Osteocyte (in vitro differentiated cells): ENCODE results near the gene SETD7. TPM values are rescaled to one million over a fixed set of nuclear protein-coding genes. Genes with fewer than 3 reads are reported as not detected.

Experiments used
- DNase-seq: peaks from one replicate; pipeline ENCODE4 v3.0.0; 2021; ENCODE audit warnings: mixed read lengths; ENCODE audit not compliant: unreplicated experiment; ENCODE audit errors: extremely low spot score
- H3K27ac Mint-ChIP-seq: one replicate; pipeline ENCODE4 v1.8.0; 2021; ENCODE audit warnings: mild to moderate bottlenecking, mixed read lengths; ENCODE audit not compliant: unreplicated experiment
- H3K27me3 Mint-ChIP-seq: one replicate; pipeline ENCODE4 v1.8.0; 2021; ENCODE audit warnings: mixed read lengths; ENCODE audit not compliant: unreplicated experiment
- H3K36me3 Mint-ChIP-seq: one replicate; pipeline ENCODE4 v1.8.0; 2021; ENCODE audit warnings: mixed read lengths; ENCODE audit not compliant: unreplicated experiment
- H3K4me1 Mint-ChIP-seq: one replicate; pipeline ENCODE4 v1.8.0; 2021; ENCODE audit warnings: mixed read lengths; ENCODE audit not compliant: unreplicated experiment
- H3K4me3 Mint-ChIP-seq: one replicate; pipeline ENCODE4 v1.8.0; 2021; ENCODE audit warnings: mild to moderate bottlenecking, moderate library complexity, mixed read lengths; ENCODE audit not compliant: unreplicated experiment
- H3K9me3 Mint-ChIP-seq: one replicate; pipeline ENCODE4 v1.8.0; 2021; ENCODE audit warnings: mixed read lengths; ENCODE audit not compliant: unreplicated experiment
- total RNA-seq: library from RNA; stranded (reverse); gene quantifications from 2 replicates; pipeline ENCODE4 v1.2.1, GENCODE V29; 2021
- TF ChIP-seq, protein P1 (sequence below): fragments of 200-600 bp; sonication (generic); IDR thresholded peaks from 2 replicates; pipeline ENCODE4 v1.5.0; 2021; ENCODE audit warnings: antibody characterized with exemption, mild to moderate bottlenecking, moderate library complexity

SETD7 gene
- total RNA-seq, 1 donor from 2014 or later: 44.2 TPM

DNA sequence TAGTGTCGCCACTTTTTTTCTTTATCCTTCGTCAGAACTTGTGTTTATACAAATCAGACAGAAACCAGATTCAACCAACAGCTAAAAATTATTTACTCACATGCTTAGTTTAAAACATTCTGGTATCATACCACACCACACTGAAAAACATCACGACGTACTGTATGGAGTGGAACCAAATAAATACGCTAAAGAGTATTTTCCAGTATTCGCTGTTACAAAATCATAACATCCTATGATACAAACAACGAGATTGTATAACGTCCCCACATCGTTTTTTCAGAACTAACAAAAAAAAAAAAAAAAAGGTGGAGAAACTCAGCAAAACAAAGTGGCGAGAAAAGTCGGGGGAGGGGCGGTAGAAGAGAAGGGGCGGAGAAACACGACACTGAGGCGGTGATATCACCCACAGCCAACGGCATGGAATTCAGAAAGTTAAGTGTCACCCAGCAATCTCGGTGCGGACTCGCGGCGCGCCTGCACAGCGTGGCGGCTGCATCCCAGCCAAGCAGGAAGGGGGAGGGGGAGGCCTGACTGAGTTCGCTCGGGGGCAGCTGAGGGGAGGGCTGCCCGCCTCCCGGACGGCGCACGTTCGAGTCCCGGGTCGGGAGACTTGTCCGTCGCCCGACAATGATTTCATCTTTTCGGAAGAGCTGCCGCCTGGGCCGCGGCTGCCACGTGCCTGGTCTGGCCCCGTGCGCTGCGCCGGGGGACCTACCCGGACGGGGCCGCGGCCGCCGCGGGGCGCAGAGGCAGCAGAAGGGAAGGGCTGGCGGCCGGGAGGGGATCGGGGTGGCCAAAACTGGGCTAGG lies 920 bp downstream of the SETD7 start:
- H3K27me3 Mint-ChIP-seq: peaks cover 9% of the 10 kb centered on the region
- TF ChIP-seq, protein P1, sequence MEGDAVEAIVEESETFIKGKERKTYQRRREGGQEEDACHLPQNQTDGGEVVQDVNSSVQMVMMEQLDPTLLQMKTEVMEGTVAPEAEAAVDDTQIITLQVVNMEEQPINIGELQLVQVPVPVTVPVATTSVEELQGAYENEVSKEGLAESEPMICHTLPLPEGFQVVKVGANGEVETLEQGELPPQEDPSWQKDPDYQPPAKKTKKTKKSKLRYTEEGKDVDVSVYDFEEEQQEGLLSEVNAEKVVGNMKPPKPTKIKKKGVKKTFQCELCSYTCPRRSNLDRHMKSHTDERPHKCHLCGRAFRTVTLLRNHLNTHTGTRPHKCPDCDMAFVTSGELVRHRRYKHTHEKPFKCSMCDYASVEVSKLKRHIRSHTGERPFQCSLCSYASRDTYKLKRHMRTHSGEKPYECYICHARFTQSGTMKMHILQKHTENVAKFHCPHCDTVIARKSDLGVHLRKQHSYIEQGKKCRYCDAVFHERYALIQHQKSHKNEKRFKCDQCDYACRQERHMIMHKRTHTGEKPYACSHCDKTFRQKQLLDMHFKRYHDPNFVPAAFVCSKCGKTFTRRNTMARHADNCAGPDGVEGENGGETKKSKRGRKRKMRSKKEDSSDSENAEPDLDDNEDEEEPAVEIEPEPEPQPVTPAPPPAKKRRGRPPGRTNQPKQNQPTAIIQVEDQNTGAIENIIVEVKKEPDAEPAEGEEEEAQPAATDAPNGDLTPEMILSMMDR: no peak
- no peaks in the 10 kb centered on the region for H3K36me3 Mint-ChIP-seq
- peak overlapping the region; percentile 92 for H3K27ac Mint-ChIP-seq
- no peaks in the 10 kb centered on the region for H3K9me3 Mint-ChIP-seq
- DNase-seq: peak; percentile 94
- H3K4me1 Mint-ChIP-seq: peaks cover 51% of the 10 kb centered on the region
- H3K4me3 Mint-ChIP-seq: peak overlapping the region; percentile 92

DNA sequence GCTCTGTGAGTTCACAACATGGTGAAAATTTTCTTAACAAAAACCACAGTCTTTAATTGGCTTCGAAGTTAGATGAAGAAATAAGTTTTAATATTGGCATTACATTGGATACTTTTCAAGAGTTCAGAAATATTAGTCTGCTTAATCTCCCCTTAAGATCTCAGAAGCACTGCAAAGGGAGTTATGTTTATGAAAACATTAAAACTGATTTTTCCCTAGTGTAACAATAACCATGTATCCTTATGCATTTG lies 1.5 kb downstream of the SETD7 start:
- peaks cover 52% of the 10 kb centered on the region for H3K4me1 Mint-ChIP-seq
- no peak for DNase-seq
- TF ChIP-seq, protein P1: no peak
- peak overlapping the region; percentile 92 for H3K27ac Mint-ChIP-seq
- H3K4me3 Mint-ChIP-seq: peak overlapping the region; percentile 92
- H3K27me3 Mint-ChIP-seq: peaks cover 9% of the 10 kb centered on the region
- H3K36me3 Mint-ChIP-seq: no peaks in the 10 kb centered on the region
- no peaks in the 10 kb centered on the region for H3K9me3 Mint-ChIP-seq

DNA sequence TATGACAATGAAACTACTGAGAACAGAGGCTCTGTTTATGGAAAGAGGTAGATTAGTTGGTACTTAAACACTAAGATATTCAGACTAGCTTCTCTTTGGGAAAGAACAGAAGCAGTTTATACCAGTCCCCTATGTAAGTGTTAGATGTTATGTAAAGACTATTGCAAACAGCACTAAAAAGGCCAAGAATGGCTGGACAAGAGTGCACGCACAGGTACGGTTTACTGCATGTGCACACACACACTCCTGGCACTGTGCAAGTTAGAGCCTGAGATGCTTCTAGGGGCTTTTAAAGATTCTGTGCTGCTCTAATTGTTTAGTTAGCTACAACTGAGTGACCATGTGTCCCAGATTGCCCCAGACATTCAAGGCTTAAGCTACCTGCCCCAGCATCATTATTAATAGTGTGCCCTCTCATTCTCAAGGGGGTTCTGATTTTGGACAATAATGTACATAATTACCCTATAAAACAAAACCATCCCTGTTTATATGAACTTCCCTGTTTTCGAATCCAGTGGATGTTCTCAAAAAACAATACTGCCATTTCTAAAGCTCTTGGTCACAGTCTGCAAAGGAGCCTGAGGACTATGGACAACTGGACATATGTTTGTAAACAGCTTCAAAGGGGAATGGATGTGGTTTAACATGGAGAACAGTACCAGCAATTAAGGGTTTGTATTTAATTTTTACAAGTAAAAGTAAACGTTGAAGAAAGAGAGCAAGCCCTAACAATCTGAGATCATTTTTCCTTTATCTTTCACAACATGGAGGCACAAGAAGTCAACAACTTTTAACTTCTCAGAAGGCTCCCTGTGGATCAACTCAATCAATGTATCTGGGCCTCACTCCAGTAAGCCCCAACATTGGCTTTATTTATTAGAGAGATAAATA lies 2.0 kb downstream of the SETD7 start:
- Mint-ChIP-seq H3K36me3 (no peaks in the 10 kb centered on the region), H3K9me3 (no peaks in the 10 kb centered on the region), H3K4me1 (peaks cover 57% of the 10 kb centered on the region), H3K27ac (peak overlapping the region; percentile 92), H3K27me3 (peaks cover 4% of the 10 kb centered on the region), H3K4me3 (peak overlapping the region; percentile 92)
- TF ChIP-seq, protein P1: no peak
- DNase-seq: no peak

DNA sequence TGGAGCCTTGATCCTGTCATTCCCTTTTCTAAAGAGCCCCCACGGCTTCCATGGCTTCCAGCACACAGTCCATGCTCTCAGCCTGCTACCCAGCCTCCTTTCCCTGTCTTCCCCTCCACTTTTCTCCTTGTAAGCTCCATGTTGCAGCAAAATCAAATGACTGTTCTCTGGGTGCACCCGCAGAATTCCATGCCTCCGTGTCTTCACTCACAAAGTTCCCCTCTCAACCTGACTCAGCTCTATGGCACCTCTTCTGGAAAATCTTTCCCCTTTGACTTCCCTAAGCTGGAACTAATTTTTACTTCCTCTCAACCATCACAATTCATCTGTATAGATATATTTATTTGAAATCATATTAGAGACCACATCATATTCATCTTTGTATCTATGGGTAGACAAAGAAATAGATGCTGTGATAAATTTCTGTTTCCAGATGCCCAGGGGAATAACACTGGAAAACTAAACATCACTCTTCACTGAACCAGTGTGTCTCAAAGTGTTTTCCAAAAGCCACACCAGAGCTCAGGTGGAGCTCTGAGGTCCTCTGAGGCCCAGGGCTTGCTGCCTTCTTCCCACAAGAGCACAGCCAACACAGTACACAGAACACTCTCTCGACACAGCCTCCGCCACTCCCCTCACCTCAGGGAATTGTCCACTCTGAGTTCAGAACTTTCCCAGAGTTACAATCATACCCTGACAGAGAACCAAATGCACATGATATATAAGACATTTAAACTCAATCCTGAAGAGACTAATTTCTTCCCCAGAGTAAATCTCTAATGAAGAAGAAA lies 3.3 kb downstream of the SETD7 start:
- Mint-ChIP-seq H3K27ac (peak overlapping the region; percentile 92), H3K9me3 (no peaks in the 10 kb centered on the region), H3K4me3 (peak overlapping the region; percentile 23), H3K4me1 (peaks cover 59% of the 10 kb centered on the region), H3K36me3 (no peaks in the 10 kb centered on the region), H3K27me3 (no peaks in the 10 kb centered on the region)
- no peak for DNase-seq
- TF ChIP-seq, protein P1: no peak
